ENCODE measurements around the gene GLIS1.

The GLIS1 gene

DNA sequence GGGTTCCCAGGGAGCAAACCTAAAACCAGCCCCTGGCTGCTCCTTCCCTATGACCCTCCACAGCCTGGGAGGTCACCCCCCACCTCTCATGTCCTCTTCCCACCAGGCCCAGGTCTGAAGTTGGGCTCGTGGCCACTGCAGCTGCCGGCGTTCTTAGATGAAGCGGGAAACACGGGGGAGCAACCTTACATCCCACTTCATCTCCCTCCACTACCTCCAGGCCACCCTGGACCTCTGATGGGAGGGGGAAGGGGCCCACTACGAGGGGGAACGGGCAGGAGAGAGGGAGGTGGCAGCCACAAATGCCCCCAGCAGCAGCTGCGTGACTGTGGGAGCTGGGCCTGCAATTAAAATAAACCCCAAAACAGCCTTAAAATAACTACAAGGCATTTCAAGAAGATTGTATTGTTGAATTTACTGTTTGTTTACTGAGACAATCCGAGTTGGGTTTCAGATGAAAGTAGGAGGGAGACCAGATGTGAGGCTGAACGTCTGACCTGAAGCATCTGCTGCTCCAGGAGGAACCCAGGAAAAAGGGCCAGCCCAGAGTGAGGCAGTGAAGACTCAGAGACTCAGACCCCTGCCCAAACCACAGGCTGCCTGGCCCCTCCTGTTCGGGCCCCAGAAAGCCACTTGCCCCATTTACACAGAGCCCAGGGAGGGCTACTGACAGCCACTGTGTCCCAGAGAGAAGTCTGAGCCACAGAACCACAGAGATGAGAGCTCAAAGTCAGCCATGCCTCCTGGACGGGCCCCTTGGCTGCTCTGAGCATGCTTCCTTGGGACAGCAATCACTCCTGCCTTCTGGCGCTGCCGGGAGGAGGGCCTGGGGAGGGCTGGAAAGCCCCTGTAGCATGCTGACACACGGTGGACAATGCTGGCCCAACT is 59.8 kb downstream of the GLIS1 start:
- DNase-seq (ENCODE audit: extremely low read depth, low read depth): no peak
- no peak overlapping the region for H3K4me3 ChIP-seq (replicated peaks; ENCODE audit: low read depth, low read length)
- TF ChIP-seq, protein P1, sequence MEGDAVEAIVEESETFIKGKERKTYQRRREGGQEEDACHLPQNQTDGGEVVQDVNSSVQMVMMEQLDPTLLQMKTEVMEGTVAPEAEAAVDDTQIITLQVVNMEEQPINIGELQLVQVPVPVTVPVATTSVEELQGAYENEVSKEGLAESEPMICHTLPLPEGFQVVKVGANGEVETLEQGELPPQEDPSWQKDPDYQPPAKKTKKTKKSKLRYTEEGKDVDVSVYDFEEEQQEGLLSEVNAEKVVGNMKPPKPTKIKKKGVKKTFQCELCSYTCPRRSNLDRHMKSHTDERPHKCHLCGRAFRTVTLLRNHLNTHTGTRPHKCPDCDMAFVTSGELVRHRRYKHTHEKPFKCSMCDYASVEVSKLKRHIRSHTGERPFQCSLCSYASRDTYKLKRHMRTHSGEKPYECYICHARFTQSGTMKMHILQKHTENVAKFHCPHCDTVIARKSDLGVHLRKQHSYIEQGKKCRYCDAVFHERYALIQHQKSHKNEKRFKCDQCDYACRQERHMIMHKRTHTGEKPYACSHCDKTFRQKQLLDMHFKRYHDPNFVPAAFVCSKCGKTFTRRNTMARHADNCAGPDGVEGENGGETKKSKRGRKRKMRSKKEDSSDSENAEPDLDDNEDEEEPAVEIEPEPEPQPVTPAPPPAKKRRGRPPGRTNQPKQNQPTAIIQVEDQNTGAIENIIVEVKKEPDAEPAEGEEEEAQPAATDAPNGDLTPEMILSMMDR (IDR thresholded peaks at IDR 0.05; ENCODE audit: low read depth, low read length, missing control alignments): no peak

DNA sequence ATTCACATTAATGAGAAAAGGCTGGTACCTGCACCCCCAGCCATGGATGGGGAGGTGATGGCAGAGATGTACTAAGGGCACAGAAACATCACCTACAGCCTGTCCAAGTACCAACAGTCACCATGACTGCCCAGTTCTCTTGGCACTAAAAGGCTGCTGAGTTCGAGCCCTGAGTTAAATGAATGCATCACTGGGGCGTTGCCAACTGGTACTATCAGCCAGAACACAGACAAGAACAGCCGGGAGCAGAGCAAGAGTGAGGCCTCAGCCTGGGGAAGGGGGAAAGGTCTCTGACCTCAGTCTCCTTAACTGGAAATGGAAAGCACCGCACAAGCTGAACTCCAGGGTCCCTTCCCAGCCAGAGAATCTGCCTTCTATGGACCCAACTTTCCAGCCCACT is 60.5 kb downstream of the GLIS1 start:
- TF ChIP-seq, protein P1 (IDR thresholded peaks at IDR 0.05; ENCODE audit: low read depth, low read length, missing control alignments): no peak
- DNase-seq (ENCODE audit: extremely low read depth, low read depth): no peak
- H3K4me3 ChIP-seq (replicated peaks; ENCODE audit: low read depth, low read length): no peak overlapping the region

GRCh38 chr1:53678046-53678445 is 60.9 kb downstream of the GLIS1 start:
- DNase-seq (ENCODE audit: extremely low read depth, low read depth): no peak
- TF ChIP-seq, protein P1 (IDR thresholded peaks at IDR 0.05; ENCODE audit: low read depth, low read length, missing control alignments): no peak
- no peak overlapping the region for H3K4me3 ChIP-seq (replicated peaks; ENCODE audit: low read depth, low read length)

- DNase-seq (ENCODE audit: extremely low read depth, low read depth): no peak
- TF ChIP-seq, protein P1 (IDR thresholded peaks at IDR 0.05; ENCODE audit: low read depth, low read length, missing control alignments): no peak
- H3K4me3 ChIP-seq (replicated peaks; ENCODE audit: low read depth, low read length): no peak overlapping the region
Observed at GRCh38 chr1:53677486-53677885, 61.5 kb downstream of the GLIS1 start.

- no peak for DNase-seq (ENCODE audit: extremely low read depth, low read depth)
- H3K4me3 ChIP-seq (replicated peaks; ENCODE audit: low read depth, low read length): no peak overlapping the region
- TF ChIP-seq, protein P1 (IDR thresholded peaks at IDR 0.05; ENCODE audit: low read depth, low read length, missing control alignments): no peak
Observed at GRCh38 chr1:53672785-53673184, 66.2 kb downstream of the GLIS1 start.

GRCh38 chr1:53672243-53672642 is 66.7 kb downstream of the GLIS1 start:
- no peak overlapping the region for H3K4me3 ChIP-seq (replicated peaks; ENCODE audit: low read depth, low read length)
- TF ChIP-seq, protein P1 (IDR thresholded peaks at IDR 0.05; ENCODE audit: low read depth, low read length, missing control alignments): no peak
- DNase-seq (ENCODE audit: extremely low read depth, low read depth): no peak

All from HFF-Myc (cell line).